ENCODE measurements around the gene ITSN2.

DNA sequence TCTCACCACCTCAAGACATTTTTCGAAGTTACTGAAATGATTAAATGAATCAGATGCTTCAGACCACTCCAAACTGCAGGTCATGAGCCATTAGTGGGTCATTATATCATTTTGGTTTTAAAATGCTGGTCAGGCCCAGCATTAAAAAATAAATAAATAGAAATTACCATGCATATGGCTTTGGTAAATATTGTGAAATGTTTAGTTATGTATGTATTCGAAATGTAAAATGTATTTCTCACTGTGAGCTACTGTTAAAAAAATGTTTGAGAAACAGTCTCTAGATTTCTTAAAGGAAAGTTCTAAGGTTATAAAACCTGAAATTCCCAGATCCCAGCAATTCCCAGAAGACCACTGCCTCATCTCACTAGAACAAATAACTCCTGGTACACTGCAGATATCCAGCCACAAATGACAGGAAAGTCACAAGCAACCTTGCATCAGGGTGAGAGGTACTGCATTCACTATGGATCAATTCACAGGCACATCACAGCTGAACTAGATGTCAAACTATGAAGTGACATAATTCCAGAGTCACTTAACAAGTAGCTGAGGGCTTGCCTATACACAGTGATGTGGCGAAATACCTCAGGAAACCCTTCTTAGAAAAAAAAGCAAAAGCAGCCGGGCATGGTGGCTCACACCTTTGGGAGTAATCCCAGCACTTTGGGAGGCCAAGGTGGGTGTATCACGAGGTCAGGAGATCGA, 138.8 kb downstream of the ITSN2 start:
- TF ChIP-seq, protein P1, sequence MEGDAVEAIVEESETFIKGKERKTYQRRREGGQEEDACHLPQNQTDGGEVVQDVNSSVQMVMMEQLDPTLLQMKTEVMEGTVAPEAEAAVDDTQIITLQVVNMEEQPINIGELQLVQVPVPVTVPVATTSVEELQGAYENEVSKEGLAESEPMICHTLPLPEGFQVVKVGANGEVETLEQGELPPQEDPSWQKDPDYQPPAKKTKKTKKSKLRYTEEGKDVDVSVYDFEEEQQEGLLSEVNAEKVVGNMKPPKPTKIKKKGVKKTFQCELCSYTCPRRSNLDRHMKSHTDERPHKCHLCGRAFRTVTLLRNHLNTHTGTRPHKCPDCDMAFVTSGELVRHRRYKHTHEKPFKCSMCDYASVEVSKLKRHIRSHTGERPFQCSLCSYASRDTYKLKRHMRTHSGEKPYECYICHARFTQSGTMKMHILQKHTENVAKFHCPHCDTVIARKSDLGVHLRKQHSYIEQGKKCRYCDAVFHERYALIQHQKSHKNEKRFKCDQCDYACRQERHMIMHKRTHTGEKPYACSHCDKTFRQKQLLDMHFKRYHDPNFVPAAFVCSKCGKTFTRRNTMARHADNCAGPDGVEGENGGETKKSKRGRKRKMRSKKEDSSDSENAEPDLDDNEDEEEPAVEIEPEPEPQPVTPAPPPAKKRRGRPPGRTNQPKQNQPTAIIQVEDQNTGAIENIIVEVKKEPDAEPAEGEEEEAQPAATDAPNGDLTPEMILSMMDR (IDR thresholded peaks at IDR 0.05) = no peak
- TF ChIP-seq POLR2A (IDR thresholded peaks at IDR 0.05) = no peak

Data from body of pancreas (tissue), 4 donors.